Activated B cell treated with CpG ODN at 0.5 μM for 24 hours (primary cell): ENCODE data around the gene CEP72. TPM values are rescaled to one million over a fixed set of nuclear protein-coding genes. Genes with fewer than 3 reads are reported as not detected.
A peak's percentile ranks its signal among the peaks of the same experiment; 100 is the strongest.

Experiments used
- ATAC-seq: fragments of 200-7000 bp; cut with Tn5 transposase; one replicate; pipeline ENCODE4 v1.10.0; 2021; ENCODE audit warnings: low read depth, mild to moderate bottlenecking, moderate library complexity
- CTCF ChIA-PET: fragments of 350-600 bp; sonication (Branson Sonifier 250); formaldehyde crosslinking; loops from one replicate; lab custom pipeline; 2021; ENCODE audit warnings: antibody characterized with exemption; lab: Charles Lee
- POLR2A ChIA-PET: fragments of 350-600 bp; sonication (Branson Sonifier 250); formaldehyde crosslinking; loops from one replicate; lab custom pipeline; 2021; ENCODE audit warnings: antibody characterized with exemption; lab: Charles Lee
- DNase-seq: peaks from one replicate; pipeline ENCODE4 v3.0.0; 2022
- H3K27ac Mint-ChIP-seq: one replicate; pipeline ENCODE4 v1.8.0; 2020; ENCODE audit warnings: mixed read lengths
- H3K27me3 Mint-ChIP-seq: one replicate; pipeline ENCODE4 v1.8.0; 2021; ENCODE audit warnings: mixed read lengths
- H3K36me3 Mint-ChIP-seq: one replicate; pipeline ENCODE4 v1.8.0; 2021; ENCODE audit warnings: low read depth, mixed read lengths
- H3K4me1 Mint-ChIP-seq: one replicate; pipeline ENCODE4 v1.8.0; 2021; ENCODE audit warnings: mixed read lengths
- H3K4me3 Mint-ChIP-seq: one replicate; pipeline ENCODE4 v1.8.0; 2020; ENCODE audit warnings: mild to moderate bottlenecking, mixed read lengths
- H3K9me3 Mint-ChIP-seq: one replicate; pipeline ENCODE4 v1.8.0; 2020; ENCODE audit warnings: mixed read lengths
- intact Hi-C: fragments of 100-400 bp; cut with micrococcal nuclease; formaldehyde crosslinking; loops from one replicate; pipeline ENCODE4 v1.15.1; 2024
- total RNA-seq: library from RNA; stranded (reverse); gene quantifications from 2 replicates; pipeline ENCODE4 v1.2.3, GENCODE V29; 2022
- TF ChIP-seq, protein P1 (sequence below): fragments of 200-600 bp; IDR thresholded peaks from one replicate; pipeline ENCODE4 v1.8.0; 2022; ENCODE audit warnings: antibody characterized with exemption, mild to moderate bottlenecking

Gene CEP72
- total RNA-seq, 1 donor from 2014 or later = 17.4 TPM

GRCh38 chr5:642481-642880 is 30.3 kb downstream of the CEP72 start:
- peaks cover 51% of the 10 kb centered on the region for H3K36me3 Mint-ChIP-seq
- POLR2A ChIA-PET = interaction anchor here (1.2 kb wide), 1 partner anchor 169 kb away, joined by 3 read pairs; no protein-coding TSS in a partner anchor
- no peak overlapping the region for H3K27ac Mint-ChIP-seq
- no peak overlapping the region for H3K4me3 Mint-ChIP-seq
- CTCF ChIA-PET = no interaction called here
- no peaks in the 10 kb centered on the region for H3K9me3 Mint-ChIP-seq
- TF ChIP-seq, protein P1, sequence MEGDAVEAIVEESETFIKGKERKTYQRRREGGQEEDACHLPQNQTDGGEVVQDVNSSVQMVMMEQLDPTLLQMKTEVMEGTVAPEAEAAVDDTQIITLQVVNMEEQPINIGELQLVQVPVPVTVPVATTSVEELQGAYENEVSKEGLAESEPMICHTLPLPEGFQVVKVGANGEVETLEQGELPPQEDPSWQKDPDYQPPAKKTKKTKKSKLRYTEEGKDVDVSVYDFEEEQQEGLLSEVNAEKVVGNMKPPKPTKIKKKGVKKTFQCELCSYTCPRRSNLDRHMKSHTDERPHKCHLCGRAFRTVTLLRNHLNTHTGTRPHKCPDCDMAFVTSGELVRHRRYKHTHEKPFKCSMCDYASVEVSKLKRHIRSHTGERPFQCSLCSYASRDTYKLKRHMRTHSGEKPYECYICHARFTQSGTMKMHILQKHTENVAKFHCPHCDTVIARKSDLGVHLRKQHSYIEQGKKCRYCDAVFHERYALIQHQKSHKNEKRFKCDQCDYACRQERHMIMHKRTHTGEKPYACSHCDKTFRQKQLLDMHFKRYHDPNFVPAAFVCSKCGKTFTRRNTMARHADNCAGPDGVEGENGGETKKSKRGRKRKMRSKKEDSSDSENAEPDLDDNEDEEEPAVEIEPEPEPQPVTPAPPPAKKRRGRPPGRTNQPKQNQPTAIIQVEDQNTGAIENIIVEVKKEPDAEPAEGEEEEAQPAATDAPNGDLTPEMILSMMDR = no peak
- peaks cover 17% of the 10 kb centered on the region for H3K4me1 Mint-ChIP-seq
- no peaks in the 10 kb centered on the region for H3K27me3 Mint-ChIP-seq
- DNase-seq (no peak), ATAC-seq (no peak)
- intact Hi-C loops = loop anchor here (10.0 kb wide), 1 partner anchor 328 kb away; no protein-coding TSS in a partner anchor

DNA sequence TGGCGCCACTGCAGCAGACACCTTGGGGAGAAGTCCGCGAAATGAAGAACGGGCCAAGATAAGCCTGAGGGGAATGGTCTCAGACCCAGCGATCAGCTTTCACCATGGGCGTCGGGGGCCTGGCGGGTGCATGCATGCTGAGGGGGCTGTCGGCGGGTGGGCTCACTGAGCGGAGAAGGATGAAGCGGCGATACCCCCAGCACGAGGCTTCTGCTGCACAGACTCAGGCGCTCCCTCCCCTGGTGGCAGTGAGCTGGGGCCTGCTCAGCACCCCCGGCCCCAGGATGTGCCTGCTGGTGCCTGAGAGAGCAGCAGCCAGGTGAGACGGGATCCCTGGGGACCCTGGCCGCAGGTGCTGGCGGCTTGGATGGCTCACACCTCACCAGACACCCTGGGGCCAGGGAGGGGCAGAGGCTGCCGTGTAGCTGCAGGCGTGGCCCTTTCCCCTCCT is 31.2 kb downstream of the CEP72 start:
- Mint-ChIP-seq H3K4me3 (no peak overlapping the region), H3K27me3 (no peaks in the 10 kb centered on the region), H3K4me1 (peaks cover 17% of the 10 kb centered on the region), H3K36me3 (peaks cover 42% of the 10 kb centered on the region), H3K9me3 (no peaks in the 10 kb centered on the region), H3K27ac (no peak overlapping the region)
- POLR2A ChIA-PET = interaction anchor here (0.6 to 1.2 kb wide), 2 partner anchors 31 to 170 kb away, joined by 3 read pairs; partner anchors contain the start of gene CEP72
- DNase-seq = no peak
- intact Hi-C loops = loop anchor here (10.0 kb wide), 1 partner anchor 329 kb away; no protein-coding TSS in a partner anchor
- CTCF ChIA-PET = no interaction called here
- TF ChIP-seq, protein P1 = no peak
- ATAC-seq = peak; percentile 79

DNA sequence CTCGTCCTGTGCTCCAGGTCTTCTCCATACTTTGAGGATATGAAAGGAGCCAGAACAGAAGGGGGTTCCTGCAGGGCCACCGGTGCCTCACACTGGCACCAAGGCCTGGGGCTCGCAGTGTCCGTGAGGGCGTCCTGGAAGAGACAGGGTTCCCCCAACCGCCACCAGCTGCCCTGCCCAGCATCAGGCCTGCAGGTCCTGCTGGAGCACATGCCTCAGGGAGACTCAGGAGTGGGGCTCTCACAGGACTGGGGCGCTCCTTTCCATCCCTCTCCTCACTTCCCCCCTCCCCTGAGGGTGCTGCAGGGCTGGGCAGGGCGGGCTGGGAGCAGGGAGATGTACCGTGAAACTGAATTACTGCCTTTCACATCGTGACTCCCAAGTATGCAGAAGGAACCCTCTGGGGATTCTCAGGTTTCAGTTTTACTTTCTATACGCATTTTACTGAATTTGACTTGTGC is 31.7 kb downstream of the CEP72 start:
- intact Hi-C loops = loop anchor here (10.0 kb wide), 1 partner anchor 329 kb away; no protein-coding TSS in a partner anchor
- POLR2A ChIA-PET = interaction anchor here (0.6 to 1.2 kb wide), 2 partner anchors 32 to 170 kb away, joined by 3 read pairs; partner anchors contain the start of gene CEP72
- Mint-ChIP-seq H3K4me3 (peak overlapping the region; percentile 52), H3K27ac (no peak overlapping the region), H3K36me3 (peaks cover 39% of the 10 kb centered on the region), H3K27me3 (no peaks in the 10 kb centered on the region), H3K9me3 (no peaks in the 10 kb centered on the region), H3K4me1 (peaks cover 17% of the 10 kb centered on the region)
- peak; percentile 59 for ATAC-seq
- CTCF ChIA-PET = no interaction called here
- TF ChIP-seq, protein P1 = no peak
- no peak for DNase-seq

GRCh38 chr5:644509-644908 is 32.4 kb downstream of the CEP72 start:
- H3K27me3 Mint-ChIP-seq = no peaks in the 10 kb centered on the region
- no peak for ATAC-seq
- H3K4me3 Mint-ChIP-seq = peak overlapping the region; percentile 52
- intact Hi-C loops = loop anchor here (10.0 kb wide), 1 partner anchor 330 kb away; no protein-coding TSS in a partner anchor
- H3K36me3 Mint-ChIP-seq = peaks cover 32% of the 10 kb centered on the region
- TF ChIP-seq, protein P1 = no peak
- H3K27ac Mint-ChIP-seq = no peak overlapping the region
- CTCF ChIA-PET = no interaction called here
- POLR2A ChIA-PET = no interaction called here
- H3K9me3 Mint-ChIP-seq = no peaks in the 10 kb centered on the region
- DNase-seq = no peak
- peaks cover 17% of the 10 kb centered on the region for H3K4me1 Mint-ChIP-seq

DNA sequence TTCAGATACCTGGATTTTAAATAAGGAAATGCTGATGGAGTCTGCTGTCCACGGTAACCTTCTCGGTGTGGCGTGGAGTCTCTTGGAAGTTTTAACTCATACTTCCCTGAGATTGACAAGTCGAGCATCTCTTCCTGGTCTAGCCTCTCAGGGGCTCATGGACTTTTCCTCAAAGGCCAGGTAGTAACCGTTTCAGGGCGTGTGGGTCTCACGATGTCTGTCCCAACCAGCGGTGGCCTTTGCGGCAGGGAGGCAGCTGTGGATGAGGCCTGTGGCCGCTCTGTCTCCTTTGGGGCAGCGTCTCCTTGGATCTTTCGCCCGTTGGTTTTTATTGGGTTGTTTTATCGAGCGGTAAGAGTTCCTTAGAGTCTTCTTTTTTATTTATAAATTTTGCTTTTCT is 32.8 kb downstream of the CEP72 start:
- POLR2A ChIA-PET = no interaction called here
- intact Hi-C loops = loop anchor here (10.0 kb wide), 1 partner anchor 330 kb away; no protein-coding TSS in a partner anchor

More for the DNA sequence above, 32.8 kb downstream of the CEP72 start:
- no peak for ATAC-seq
- no peak for DNase-seq
- H3K27me3 Mint-ChIP-seq = no peaks in the 10 kb centered on the region
- CTCF ChIA-PET = no interaction called here
- H3K9me3 Mint-ChIP-seq = no peaks in the 10 kb centered on the region
- peaks cover 29% of the 10 kb centered on the region for H3K36me3 Mint-ChIP-seq
- TF ChIP-seq, protein P1 = no peak
- no peak overlapping the region for H3K4me3 Mint-ChIP-seq
- H3K27ac Mint-ChIP-seq = no peak overlapping the region
- H3K4me1 Mint-ChIP-seq = peaks cover 17% of the 10 kb centered on the region
